Myometrial cell (primary cell): ENCODE results near the gene ANKRD22. TPM values are rescaled to one million over a fixed set of nuclear protein-coding genes. Genes with fewer than 3 reads are reported as not detected.

Experiments
- total RNA-seq: library from RNA; depleted of rRNA; stranded (reverse); fragments of >200 nt; gene quantifications from 2 replicates; pipeline ENCODE4 v1.2.3, GENCODE V29; 2015

Gene ANKRD22
- 0.58 TPM in 1 of 2 replicates, not detected in the other for total RNA-seq

DNA sequence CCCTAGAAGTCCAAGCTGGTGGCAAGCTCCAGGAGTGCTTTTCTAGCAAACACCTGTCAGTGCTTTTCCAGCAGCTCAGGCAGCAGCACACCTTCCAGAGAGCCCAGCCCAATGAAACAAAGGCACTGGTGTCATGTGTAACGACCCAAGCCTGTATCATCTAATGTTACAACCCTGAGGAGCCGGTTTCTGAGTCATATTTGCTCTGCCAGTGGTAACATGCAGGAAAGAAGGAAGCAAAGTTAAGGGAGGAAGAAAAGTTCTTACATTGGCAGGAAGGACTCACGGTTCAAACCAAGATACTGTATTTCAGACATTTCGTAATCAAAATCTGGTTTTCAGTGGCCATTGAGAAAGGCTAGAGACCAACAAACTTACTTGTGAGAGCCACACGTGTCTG is at the start of gene ANKRD22:
ANKRD22 (minus strand) TSS at position 139 of the 400 bp plus-strand sequence. CDS start 237 bp downstream, outside the sequence.

DNA sequence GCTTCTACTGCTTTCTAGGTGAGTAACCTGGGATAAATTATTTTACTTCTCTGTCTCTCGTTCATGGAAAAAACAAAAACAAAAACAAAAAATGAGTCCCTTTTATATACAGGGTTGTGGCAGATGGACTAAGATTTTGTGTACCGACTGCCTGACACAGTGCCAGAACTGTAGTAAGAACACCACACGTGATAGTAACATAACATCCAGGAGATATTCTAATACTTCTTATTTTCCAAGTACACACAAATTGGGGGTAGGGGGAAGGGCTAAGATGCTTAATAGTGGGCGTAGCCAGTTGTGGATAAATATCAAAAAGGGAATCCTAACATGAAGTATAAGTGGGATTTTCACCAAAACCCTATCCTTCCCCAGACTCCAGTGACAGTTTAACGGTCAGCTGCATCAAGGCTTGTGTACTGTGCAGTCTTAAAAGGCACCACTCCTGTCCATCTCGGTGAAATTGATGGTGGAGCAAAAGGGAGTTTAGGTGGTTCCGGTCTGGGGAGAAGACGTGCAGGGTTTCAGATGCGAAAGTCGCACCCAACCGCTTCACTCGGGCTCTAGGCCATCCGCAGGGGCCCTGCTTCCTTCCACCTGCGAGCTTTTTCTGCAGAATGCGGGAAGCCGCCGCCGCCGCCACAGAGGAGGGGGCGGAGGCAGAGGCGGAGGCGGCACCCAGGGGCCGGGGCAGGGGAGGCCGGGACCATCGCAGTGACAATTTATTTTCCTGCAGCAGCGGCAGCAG is 28.1 kb upstream of the ANKRD22 start, which contains the start of gene STAMBPL1:
STAMBPL1 (plus strand) TSS at position 712 of the 748 bp plus-strand sequence. CDS start 21,464 bp downstream, outside the sequence.

DNA sequence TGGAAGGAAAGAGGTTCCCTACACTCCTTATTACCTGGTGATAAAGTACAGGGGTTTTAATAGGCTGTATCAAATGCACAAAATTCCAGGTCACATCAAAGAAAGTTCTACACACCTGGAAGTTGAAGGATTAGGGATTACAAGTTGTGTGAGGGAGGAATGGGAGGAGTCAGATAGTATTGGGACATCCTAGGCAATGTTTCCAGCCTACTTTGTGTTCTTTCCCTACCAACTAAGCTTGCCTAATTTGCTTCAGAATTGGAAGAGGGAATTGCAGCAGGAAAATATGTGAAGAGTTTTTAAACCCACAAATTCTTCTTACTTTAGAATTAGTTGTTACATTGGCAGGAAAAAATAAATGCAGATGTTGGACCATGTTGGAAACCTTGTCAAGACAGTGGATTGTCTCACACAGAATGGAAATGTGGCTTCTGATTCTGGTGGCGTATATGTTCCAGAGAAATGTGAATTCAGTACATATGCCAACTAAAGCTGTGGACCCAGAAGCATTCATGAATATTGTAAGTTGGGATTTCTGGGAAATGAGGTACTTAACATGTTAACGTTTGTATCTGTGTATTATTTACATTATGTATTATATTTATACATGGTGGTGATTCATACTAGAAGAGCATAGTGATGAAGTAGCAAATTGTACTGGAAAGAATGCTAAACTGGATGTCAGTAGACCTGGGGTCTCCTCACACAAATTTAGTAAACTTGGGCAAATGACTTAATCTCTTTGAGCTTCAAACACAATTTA is 48.9 kb downstream of the ANKRD22 start, which contains the start of gene LIPM:
LIPM (plus strand) TSS at position 208 of the 763 bp plus-strand sequence; CDS start at position 375, 167 bp downstream.

Other genes with a start within 250 kb of the ANKRD22 start
- gene LIPF, start 187.4 kb downstream of the ANKRD22 start, total RNA-seq = not detected in 2 replicates
- not detected in 2 replicates for gene LIPK, start 145.6 kb downstream of the ANKRD22 start, total RNA-seq
- gene LIPN, start 91.8 kb downstream of the ANKRD22 start, total RNA-seq = not detected in 2 replicates
- gene LIPM, start 49.1 kb downstream of the ANKRD22 start, total RNA-seq = not detected in 2 replicates
- gene STAMBPL1, start 28.4 kb upstream of the ANKRD22 start, total RNA-seq = 30.8 and 60.8 TPM in 2 replicates
- gene ACTA2, start 100.9 kb upstream of the ANKRD22 start, total RNA-seq = 211 and 251 TPM in 2 replicates
- 34.0 and 40.6 TPM in 2 replicates for gene FAS, start 139.0 kb upstream of the ANKRD22 start, total RNA-seq